H1 (cell line): ENCODE measurements around the gene ACTN3. TPM values are rescaled to one million over a fixed set of nuclear protein-coding genes. Genes with fewer than 3 reads are reported as not detected.
A peak's percentile ranks its signal among the peaks of the same experiment; 100 is the strongest.

Source experiments
- CTCF ChIA-PET: fragments of 300-600 bp; sonication (Branson Sonifier 250); formaldehyde crosslinking; loops from one replicate; lab custom pipeline; 2021; ENCODE audit not compliant: partially characterized antibody; lab: Charles Lee
- POLR2A ChIA-PET: fragments of 300-600 bp; sonication (Branson Sonifier 250); formaldehyde crosslinking; loops from one replicate; lab custom pipeline; 2021; ENCODE audit warnings: inconsistent platforms; ENCODE audit not compliant: partially characterized antibody; lab: Charles Lee
- DNase-seq, 2 experiments: peaks; one replicate each; pipeline versions ENCODE4 v3.0.0 to v3.0.0-alpha.2; 2010 to 2022; ENCODE audit warnings: low spot score in 2 of 2, low read depth in 1 of 2, mixed read lengths in 1 of 2
- FAIRE-seq: peaks from 2 replicates; lab custom pipeline; 2011; peaks lifted over from hg19 to GRCh38; lab: Jason Lieb, UNC
- H2AFZ ChIP-seq: 2 replicates; pipeline ENCODE4 v1.8.1; 2012; ENCODE audit warnings: low read length, inconsistent platforms
- H2AK5ac ChIP-seq: 2 replicates; pipeline ENCODE4 v1.6.1; 2013; ENCODE audit warnings: low read depth, low read length
- H2BK120ac ChIP-seq: replicated peaks from 2 replicates; pipeline ENCODE3; 2013; ENCODE audit warnings: low read depth, low read length, inconsistent platforms
- H2BK12ac ChIP-seq: 2 replicates; pipeline ENCODE4 v1.6.1; 2013; ENCODE audit warnings: low read depth, low read length
- H2BK15ac ChIP-seq: 2 replicates; pipeline ENCODE4 v1.6.1; 2013; ENCODE audit warnings: low read length
- H2BK20ac ChIP-seq: 2 replicates; pipeline ENCODE4 v1.6.1; 2013; ENCODE audit warnings: low read length
- H2BK5ac ChIP-seq: 2 replicates; pipeline ENCODE4 v1.6.1; 2013; ENCODE audit warnings: low read depth, low read length
- H3K14ac ChIP-seq: 2 replicates; pipeline ENCODE4 v1.6.1; 2013; ENCODE audit warnings: inconsistent platforms; ENCODE audit not compliant: insufficient read length
- H3K18ac ChIP-seq: 2 replicates; pipeline ENCODE4 v1.6.1; 2013; ENCODE audit warnings: low read length; ENCODE audit errors: extremely low read depth
- H3K23ac ChIP-seq: 2 replicates; pipeline ENCODE4 v1.6.1; 2013; ENCODE audit warnings: inconsistent platforms; ENCODE audit not compliant: insufficient read length
- H3K23me2 ChIP-seq: 2 replicates; pipeline ENCODE4 v1.6.1; 2013; ENCODE audit warnings: low read depth, low read length
- H3K27ac ChIP-seq: 2 replicates; pipeline ENCODE4 v1.6.1; 2011; ENCODE audit warnings: low read depth, low read length, inconsistent platforms
- H3K27me3 ChIP-seq, 4 experiments: replicated peaks in 1 of 4; 1 replicate in 1 of 4; 2 replicates in 3 of 4; pipeline versions ENCODE4 v1.6.1 to v1.8.1; 2011 to 2013; ENCODE audit warnings: low read length in 3 of 4, mild to moderate bottlenecking in 3 of 4, inconsistent platforms in 2 of 4, mixed read lengths in 2 of 4, moderate library complexity in 1 of 4; ENCODE audit not compliant: control insufficient read depth in 3 of 4, insufficient read depth in 3 of 4; ENCODE audit errors: extremely low read depth in 1 of 4
- H3K36me3 ChIP-seq, 4 experiments: 2 replicates each; pipeline versions ENCODE4 v1.6.1 to v1.8.1; 2011 to 2013; ENCODE audit warnings: mild to moderate bottlenecking in 4 of 4, low read length in 3 of 4, moderate library complexity in 2 of 4, control low read depth in 1 of 4, inconsistent platforms in 1 of 4; ENCODE audit not compliant: insufficient read depth in 4 of 4, control insufficient read depth in 2 of 4
- H3K4ac ChIP-seq: replicated peaks from 2 replicates; pipeline ENCODE3; 2013; ENCODE audit warnings: low read length, low read depth, mixed read lengths, inconsistent platforms; ENCODE audit not compliant: insufficient read length
- H3K4me1 ChIP-seq, 4 experiments: replicated peaks in 1 of 4; 1 replicate in 1 of 4; 2 replicates in 3 of 4; pipeline versions ENCODE4 v1.6.1 to v1.8.1; 2011 to 2013; ENCODE audit warnings: low read length in 3 of 4, inconsistent platforms in 2 of 4, mixed read lengths in 1 of 4; ENCODE audit not compliant: insufficient read depth in 4 of 4, control insufficient read depth in 3 of 4
- H3K4me2 ChIP-seq, 2 experiments: 2 replicates each; pipeline versions ENCODE4 v1.6.1 to v1.8.1; 2011 to 2013; ENCODE audit warnings: low read depth in 2 of 2, low read length in 2 of 2, control low read depth in 1 of 2, inconsistent platforms in 1 of 2, mild to moderate bottlenecking in 1 of 2; ENCODE audit not compliant: insufficient read depth in 1 of 2
- H3K4me3 ChIP-seq, 4 experiments: fragments of 200-600, 300-600 bp in 1 of 4; sonication (generic), shearing (Covaris generic), sonication (Bioruptor Twin) in 1 of 4; 2 replicates each; pipeline versions ENCODE4 v1.5.1 to v1.8.1; 2011 to 2016; ENCODE audit warnings: low read length in 4 of 4, low read depth in 3 of 4, control low read depth in 2 of 4, inconsistent platforms in 2 of 4, mild to moderate bottlenecking in 2 of 4, mixed read lengths in 1 of 4, moderate library complexity in 1 of 4; ENCODE audit not compliant: insufficient read depth in 2 of 4; ENCODE audit errors: extremely low read depth in 1 of 4
- H3K56ac ChIP-seq: replicated peaks from 2 replicates; pipeline ENCODE3; 2013; ENCODE audit warnings: low read depth, mild to moderate bottlenecking, mixed read lengths, low read length, inconsistent platforms; ENCODE audit not compliant: insufficient read length
- H3K79me1 ChIP-seq: 2 replicates; pipeline ENCODE4 v1.6.1; 2013; ENCODE audit warnings: low read depth, low read length, control low read depth
- H3K79me2 ChIP-seq, 2 experiments: 2 replicates each; pipeline versions ENCODE4 v1.6.1 to v1.8.1; 2012 to 2013; ENCODE audit warnings: low read length in 2 of 2, mild to moderate bottlenecking in 2 of 2, inconsistent platforms in 1 of 2; ENCODE audit not compliant: insufficient read depth in 2 of 2, control insufficient read depth in 1 of 2
- H3K9ac ChIP-seq, 4 experiments: replicated peaks in 1 of 4; 1 replicate in 1 of 4; 2 replicates in 3 of 4; pipeline versions ENCODE4 v1.6.1 to v1.8.1; 2011 to 2013; ENCODE audit warnings: low read depth in 3 of 4, low read length in 3 of 4, control low read depth in 2 of 4, mild to moderate bottlenecking in 2 of 4, moderate library complexity in 2 of 4, inconsistent platforms in 1 of 4; ENCODE audit errors: extremely low read depth in 1 of 4
- H3K9me3 ChIP-seq, 2 experiments: 2 replicates each; pipeline versions ENCODE4 v1.6.1 to v1.8.1; 2012 to 2013; ENCODE audit warnings: mild to moderate bottlenecking in 2 of 2, moderate library complexity in 2 of 2, control low read depth in 1 of 2, inconsistent platforms in 1 of 2, low read depth in 1 of 2, low read length in 1 of 2, mixed read lengths in 1 of 2; ENCODE audit not compliant: insufficient read depth in 2 of 2
- H4K20me1 ChIP-seq, 2 experiments: replicated peaks in 1 of 2; 2 replicates each; pipeline versions ENCODE3 to v1.8.1; 2011 to 2013; ENCODE audit warnings: inconsistent platforms in 2 of 2, low read length in 2 of 2, mild to moderate bottlenecking in 1 of 2; ENCODE audit not compliant: insufficient read depth in 2 of 2, control insufficient read depth in 1 of 2
- H4K5ac ChIP-seq: 2 replicates; pipeline ENCODE4 v1.6.1; 2013; ENCODE audit warnings: low read length, low read depth, mixed read lengths, inconsistent platforms; ENCODE audit not compliant: insufficient read length
- H4K8ac ChIP-seq: 2 replicates; pipeline ENCODE4 v1.8.0; 2013; ENCODE audit warnings: mild to moderate bottlenecking, moderate library complexity, low read length, inconsistent platforms; ENCODE audit not compliant: insufficient read depth; ENCODE audit errors: extremely low read depth
- H4K91ac ChIP-seq: replicated peaks from 2 replicates; pipeline ENCODE3; 2013; ENCODE audit warnings: low read length, mixed read lengths, inconsistent platforms; ENCODE audit not compliant: insufficient read length
- ATF3 ChIP-seq: IDR thresholded peaks from 2 replicates; pipeline ENCODE4 v1.6.1; 2011; ENCODE audit warnings: low read depth, mild to moderate bottlenecking, low read length; ENCODE audit not compliant: insufficient read depth
- CREB1 ChIP-seq: IDR thresholded peaks from 2 replicates; pipeline ENCODE4 v1.6.1; 2012; ENCODE audit warnings: inconsistent platforms
- KDM1A ChIP-seq: fragments of 200-600, 300-600 bp; sonication (generic); IDR thresholded peaks from 2 replicates; pipeline ENCODE4 v1.7.1; 2016; ENCODE audit warnings: mild to moderate bottlenecking, low read length, borderline replicate concordance
- WGBS, 2 experiments: shearing (Covaris generic) in 1 of 2; methylation state at CpG; one replicate each; pipeline versions ENCODE4 v1.1.6 to v1.1.7; 2013 to 2015; ENCODE audit warnings: low lambda C conversion rate in 2 of 2, mixed read lengths in 2 of 2, inconsistent platforms in 1 of 2, low coverage in 1 of 2, missing lambda C conversion rate in 1 of 2; ENCODE audit not compliant: insufficient replicate concordance in 2 of 2, insufficient coverage in 1 of 2, insufficient read length in 1 of 2; ENCODE audit errors: extremely low coverage in 1 of 2, missing lambda C conversion rate in 1 of 2; 5-methylcytosine and 5-hydroxymethylcytosine counted together
- polyA plus RNA-seq, 7 experiments: library from polyadenylated mRNA; depleted of rRNA in 3 of 7; stranded (reverse) in 5 of 7; unstranded in 2 of 7; fragments of >200 nt in 5 of 7; fragments of 200-250 nt in 2 of 7; gene quantifications; 1 replicate in 5 of 7; 2 replicates in 1 of 7; 4 replicates in 1 of 7; pipeline versions ENCODE4 v1.2.1 to v1.2.3, GENCODE V29; 2011 to 2013; ENCODE audit warnings: missing spikeins in 2 of 7, mixed read lengths in 2 of 7
- total RNA-seq: library from RNA; stranded (reverse); fragmentation: NEBNext Ultra II Directional; extraction: Animal tissue kit (Norgen Biotek cat#: 25700); gene quantifications from 2 replicates; pipeline ENCODE4 v1.2.1, GENCODE V29; 2021

ACTN3 gene
- total and polyA plus RNA-seq, 2 of the 8 experiments (the other 6 are each of a cell fraction or from before 2014, with no cell fraction given) = 30.8 to 36.7 TPM

GRCh38 chr11:66557733-66558326 is 11.1 kb downstream of the ACTN3 start:
- Histone ChIP-seq H2AFZ (no peak overlapping the region), H2BK12ac (no peak overlapping the region), H4K8ac (no peak overlapping the region), H3K18ac (no peak overlapping the region), H3K27me3 (no peaks in the 10 kb centered on the region), H3K79me2 (no peaks in the 10 kb centered on the region), H4K20me1 (peaks cover 0 to 5% of the 10 kb centered on the region in 2 experiments), H3K56ac (no peak overlapping the region), H2BK5ac (no peak overlapping the region), H2BK20ac (peak overlapping the region; percentile 32; the same call in 1 of the 2 replicates), H3K23me2 (no peaks in the 10 kb centered on the region), H3K4me2 (no peak overlapping the region), H3K79me1 (no peaks in the 10 kb centered on the region), H2BK120ac (no peak overlapping the region), H3K4me1 (peaks cover 0 to 2% (median 0%) of the 10 kb centered on the region in 4 experiments; a peak in 1 of 7 replicates), H3K9me3 (no peaks in the 10 kb centered on the region), H2AK5ac (no peak overlapping the region), H3K27ac (no peak overlapping the region), H3K23ac (no peak overlapping the region), H4K91ac (no peak overlapping the region), H2BK15ac (no peak overlapping the region), H3K36me3 (peaks cover 25 to 58% (median 47%) of the 10 kb centered on the region in 4 experiments), H3K4me3 (no peak overlapping the region), H4K5ac (no peak overlapping the region), H3K9ac (no peak overlapping the region), H3K4ac (no peak overlapping the region), H3K14ac (no peak overlapping the region)
- CTCF ChIA-PET = interaction anchor here (1.1 kb wide), 1 partner anchor 10 kb away, joined by 3 read pairs; no protein-coding TSS in a partner anchor
- 94% methylated on average over 24 of the region's 24 CpGs; no CpG with 5 or more reads in 1 of the 2 experiments for WGBS, 2 experiments
- DNase-seq (no peak), FAIRE-seq (no peak)
- TF ChIP-seq ATF3 (no peak), CREB1 (no peak), KDM1A (no peak)
- POLR2A ChIA-PET = interaction anchor here (0.9 to 3.6 kb wide), 3 partner anchors 11 to 71 kb away, joined by 3 to 15 read pairs (median 4); partner anchors contain the start of genes ACTN3 and ZDHHC24
